Suprapubic skin (tissue), 4 donors: ENCODE results near the gene IL1RAP. TPM values are rescaled to one million over a fixed set of nuclear protein-coding genes. Genes with fewer than 3 reads are reported as not detected.

Experiments
- DNase-seq, 2 donors: peaks; one replicate each; pipeline ENCODE4 v3.0.0-alpha.2; 2019; ENCODE audit warnings: low spot score in 2 of 2
- H3K27ac ChIP-seq: fragments of 200-600 bp; sonication (generic); one replicate; pipeline ENCODE4 v1.5.1; 2019
- H3K27me3 ChIP-seq: fragments of 200-600 bp; sonication (generic); one replicate; pipeline ENCODE4 v1.5.1; 2019
- H3K36me3 ChIP-seq: fragments of 200-600 bp; sonication (generic); one replicate; pipeline ENCODE4 v1.5.1; 2019
- H3K4me1 ChIP-seq: fragments of 200-600 bp; sonication (generic); one replicate; pipeline ENCODE4 v1.5.1; 2019
- H3K4me3 ChIP-seq: fragments of 200-600 bp; sonication (generic); one replicate; pipeline ENCODE4 v1.5.1; 2019; ENCODE audit warnings: mild to moderate bottlenecking
- H3K9me3 ChIP-seq: fragments of 200-600 bp; sonication (generic); one replicate; pipeline ENCODE4 v1.5.1; 2019
- CTCF ChIP-seq, 2 donors: fragments of 200-600 bp in 1 of 2; fragments of 450-650 bp in 1 of 2; sonication (generic) in 1 of 2; IDR thresholded peaks; one replicate each; pipeline ENCODE4 v1.5.1; 2016 to 2019; ENCODE audit warnings: antibody characterized with exemption in 2 of 2, mild to moderate bottlenecking in 1 of 2, moderate library complexity in 1 of 2
- EP300 ChIP-seq: sonication (generic); formaldehyde crosslinking; IDR thresholded peaks from one replicate; pipeline ENCODE4 v1.6.1; 2017; ENCODE audit warnings: antibody characterized with exemption
- POLR2A ChIP-seq, 2 donors: fragments of 450-650 bp; IDR thresholded peaks; one replicate each; pipeline ENCODE4 v1.6.1; 2017; ENCODE audit warnings: antibody characterized with exemption in 2 of 2, mild to moderate bottlenecking in 2 of 2, moderate library complexity in 2 of 2
- POLR2AphosphoS5 ChIP-seq, 3 donors: sonication (generic); formaldehyde crosslinking; IDR thresholded peaks; one replicate each; pipeline ENCODE4 v1.6.1; 2017; ENCODE audit warnings: antibody characterized with exemption in 3 of 3
- WGBS: methylation state at CpG from one replicate; pipeline ENCODE4 v1.1.5; 2018; 5-methylcytosine and 5-hydroxymethylcytosine counted together
- total RNA-seq, 4 donors: library from RNA; depleted of rRNA; stranded (reverse); fragments of >200 nt; gene quantifications; one replicate each; pipeline ENCODE4 v1.1.0, GENCODE V29; 2016

The IL1RAP gene
- total RNA-seq, 4 donors from 2014 or later = 27.5 to 44.0 (median 29.5) TPM

GRCh38 chr3:190684776-190685175, 170.9 kb downstream of the IL1RAP start:
- H3K27me3 ChIP-seq = no peaks in the 10 kb centered on the region
- no peak overlapping the region for H3K27ac ChIP-seq
- 92% methylated on average over 7 of the region's 7 CpGs for WGBS
- no peak overlapping the region for H3K4me3 ChIP-seq
- TF ChIP-seq EP300 = no peak
- H3K9me3 ChIP-seq = no peaks in the 10 kb centered on the region
- DNase-seq = no peak
- no peaks in the 10 kb centered on the region for H3K4me1 ChIP-seq
- no peaks in the 10 kb centered on the region for H3K36me3 ChIP-seq

- no peak for TF ChIP-seq POLR2AphosphoS5 (IDR thresholded peaks at IDR 0.05)
- no peak for TF ChIP-seq CTCF (IDR thresholded peaks at IDR 0.05)
- no peak for TF ChIP-seq EP300
- no peak for TF ChIP-seq POLR2A (IDR thresholded peaks at IDR 0.05)
- Histone ChIP-seq H3K4me1 (no peaks in the 10 kb centered on the region), H3K27me3 (no peaks in the 10 kb centered on the region), H3K4me3 (no peak overlapping the region), H3K36me3 (no peaks in the 10 kb centered on the region), H3K27ac (no peak overlapping the region), H3K9me3 (no peaks in the 10 kb centered on the region)
- DNase-seq = no peak
- WGBS = 92% methylated on average over 1 of the region's 1 CpG
Observed at GRCh38 chr3:190686011-190686410, 172.1 kb downstream of the IL1RAP start.

- Histone ChIP-seq H3K27me3 (no peaks in the 10 kb centered on the region), H3K27ac (no peak overlapping the region), H3K4me1 (no peaks in the 10 kb centered on the region), H3K4me3 (no peak overlapping the region), H3K9me3 (no peaks in the 10 kb centered on the region), H3K36me3 (no peaks in the 10 kb centered on the region)
- no peak for DNase-seq
- WGBS = 78% methylated on average over 6 of the region's 6 CpGs
- TF ChIP-seq CTCF (IDR thresholded peaks at IDR 0.05) (no peak), EP300 (no peak), POLR2A (IDR thresholded peaks at IDR 0.05) (no peak), POLR2AphosphoS5 (IDR thresholded peaks at IDR 0.05) (no peak)
Observed at GRCh38 chr3:190690246-190690645, 176.4 kb downstream of the IL1RAP start.

- Histone ChIP-seq H3K9me3 (no peaks in the 10 kb centered on the region), H3K4me3 (no peak overlapping the region), H3K4me1 (peaks cover 4% of the 10 kb centered on the region), H3K36me3 (no peaks in the 10 kb centered on the region), H3K27me3 (no peaks in the 10 kb centered on the region), H3K27ac (no peak overlapping the region)
- no peak for TF ChIP-seq POLR2A (IDR thresholded peaks at IDR 0.05)
- no peak for TF ChIP-seq CTCF (IDR thresholded peaks at IDR 0.05)
- TF ChIP-seq EP300 = no peak
- DNase-seq = no peak
Observed at GRCh38 chr3:190692256-190692655, 178.4 kb downstream of the IL1RAP start.

GRCh38 chr3:190694335-190695001, 180.6 kb downstream of the IL1RAP start:
- TF ChIP-seq POLR2A (IDR thresholded peaks at IDR 0.05) = no peak
- no peak for TF ChIP-seq EP300
- TF ChIP-seq CTCF (IDR thresholded peaks at IDR 0.05) = no peak
- TF ChIP-seq POLR2AphosphoS5 (IDR thresholded peaks at IDR 0.05) = no peak
- 89% methylated on average over 3 of the region's 3 CpGs for WGBS

GRCh38 chr3:190695225-190695624, 181.3 kb downstream of the IL1RAP start:
- no peaks in the 10 kb centered on the region for H3K36me3 ChIP-seq
- WGBS = 58% methylated on average over 1 of the region's 1 CpG
- H3K4me1 ChIP-seq = peaks cover 14% of the 10 kb centered on the region
- TF ChIP-seq POLR2A (IDR thresholded peaks at IDR 0.05) = no peak
- no peak for TF ChIP-seq EP300
- TF ChIP-seq CTCF (IDR thresholded peaks at IDR 0.05) = no peak
- TF ChIP-seq POLR2AphosphoS5 (IDR thresholded peaks at IDR 0.05) = no peak
- DNase-seq = no peak
- no peak overlapping the region for H3K27ac ChIP-seq
- no peaks in the 10 kb centered on the region for H3K9me3 ChIP-seq
- no peak overlapping the region for H3K4me3 ChIP-seq
- no peaks in the 10 kb centered on the region for H3K27me3 ChIP-seq

More at GRCh38 chr3:190694335-190695001, 180.6 kb downstream of the IL1RAP start:
- Histone ChIP-seq H3K9me3 (no peaks in the 10 kb centered on the region), H3K27me3 (no peaks in the 10 kb centered on the region), H3K4me1 (peaks cover 14% of the 10 kb centered on the region), H3K4me3 (no peak overlapping the region), H3K36me3 (no peaks in the 10 kb centered on the region), H3K27ac (no peak overlapping the region)
- DNase-seq = no peak
